ENCODE measurements around the gene ZNF804A. TPM values are rescaled to one million over a fixed set of nuclear protein-coding genes. Genes with fewer than 3 reads are reported as not detected.

Gene ZNF804A
- total RNA-seq, 2 experiments from 2014 or later: not detected

DNA sequence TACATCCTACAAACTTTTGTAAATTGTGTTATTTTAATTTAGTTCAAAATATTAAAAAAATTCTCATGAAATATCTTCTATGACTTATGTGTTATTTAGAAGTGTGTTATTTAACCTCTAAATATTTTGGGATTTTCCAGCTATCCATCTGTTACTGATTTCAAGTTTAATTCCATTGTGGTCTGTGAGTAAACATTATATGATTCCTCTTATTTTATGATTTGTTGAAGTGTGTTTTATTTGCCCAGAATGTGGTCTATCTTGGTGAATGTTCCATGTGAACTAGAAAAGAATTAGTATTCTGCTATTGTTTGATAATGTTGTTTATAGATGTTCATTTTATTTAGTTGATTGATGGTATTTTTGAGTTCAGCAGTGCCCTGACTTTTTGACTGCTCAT lies 136.0 kb downstream of the ZNF804A start:
- Mint-ChIP-seq H3K36me3 (ENCODE audit: low read depth) (no peaks in the 10 kb centered on the region), H3K4me1 (ENCODE audit: low read depth) (no peaks in the 10 kb centered on the region), H3K27ac (no peak overlapping the region), H3K4me3 (no peak overlapping the region), H3K9me3 (peaks cover 7% of the 10 kb centered on the region), H3K27me3 (no peaks in the 10 kb centered on the region)
- no peak overlapping the region for H3K27ac ChIP-seq (ENCODE audit: low read depth in 1 of 2, low read length in 2 of 2)
- DNase-seq (no peak), ATAC-seq (ENCODE audit: poor library complexity) (no peak)
- H3K4me3 ChIP-seq (ENCODE audit: low read length): no peak overlapping the region
- H3K36me3 ChIP-seq (ENCODE audit: insufficient read depth, low read length): no peaks in the 10 kb centered on the region
- TF ChIP-seq, protein P1, sequence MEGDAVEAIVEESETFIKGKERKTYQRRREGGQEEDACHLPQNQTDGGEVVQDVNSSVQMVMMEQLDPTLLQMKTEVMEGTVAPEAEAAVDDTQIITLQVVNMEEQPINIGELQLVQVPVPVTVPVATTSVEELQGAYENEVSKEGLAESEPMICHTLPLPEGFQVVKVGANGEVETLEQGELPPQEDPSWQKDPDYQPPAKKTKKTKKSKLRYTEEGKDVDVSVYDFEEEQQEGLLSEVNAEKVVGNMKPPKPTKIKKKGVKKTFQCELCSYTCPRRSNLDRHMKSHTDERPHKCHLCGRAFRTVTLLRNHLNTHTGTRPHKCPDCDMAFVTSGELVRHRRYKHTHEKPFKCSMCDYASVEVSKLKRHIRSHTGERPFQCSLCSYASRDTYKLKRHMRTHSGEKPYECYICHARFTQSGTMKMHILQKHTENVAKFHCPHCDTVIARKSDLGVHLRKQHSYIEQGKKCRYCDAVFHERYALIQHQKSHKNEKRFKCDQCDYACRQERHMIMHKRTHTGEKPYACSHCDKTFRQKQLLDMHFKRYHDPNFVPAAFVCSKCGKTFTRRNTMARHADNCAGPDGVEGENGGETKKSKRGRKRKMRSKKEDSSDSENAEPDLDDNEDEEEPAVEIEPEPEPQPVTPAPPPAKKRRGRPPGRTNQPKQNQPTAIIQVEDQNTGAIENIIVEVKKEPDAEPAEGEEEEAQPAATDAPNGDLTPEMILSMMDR (IDR thresholded peaks at IDR 0.05): no peak
- intact Hi-C loops (cut with DNase I, micrococcal nuclease): no loop called here
- no peaks in the 10 kb centered on the region for H3K27me3 ChIP-seq (ENCODE audit: control insufficient read depth in 1 of 2, insufficient read depth in 2 of 2, low read length in 2 of 2)
- H3K9me3 ChIP-seq (ENCODE audit: control insufficient read depth in 1 of 2, insufficient read depth in 1 of 2, low read length in 2 of 2): peaks cover 0 to 8% of the 10 kb centered on the region in 2 experiments
- CTCF ChIA-PET: no interaction called here
- POLR2A ChIA-PET: no interaction called here
- no peaks in the 10 kb centered on the region for H3K4me1 ChIP-seq (ENCODE audit: insufficient read depth, low read length)

- no peaks in the 10 kb centered on the region for H3K27me3 ChIP-seq (ENCODE audit: control insufficient read depth in 1 of 2, insufficient read depth in 2 of 2, low read length in 2 of 2)
- DNase-seq: no peak
- intact Hi-C loops (cut with DNase I, micrococcal nuclease): no loop called here
- no peaks in the 10 kb centered on the region for H3K36me3 ChIP-seq (ENCODE audit: insufficient read depth, low read length)
- no peaks in the 10 kb centered on the region for H3K27me3 Mint-ChIP-seq
- peaks cover 0 to 8% of the 10 kb centered on the region in 2 experiments for H3K9me3 ChIP-seq (ENCODE audit: control insufficient read depth in 1 of 2, insufficient read depth in 1 of 2, low read length in 2 of 2)
- H3K27ac ChIP-seq (ENCODE audit: low read depth in 1 of 2, low read length in 2 of 2): no peak overlapping the region
- CTCF ChIA-PET: no interaction called here
- POLR2A ChIA-PET: no interaction called here
- H3K4me1 ChIP-seq (ENCODE audit: insufficient read depth, low read length): no peaks in the 10 kb centered on the region
- no peak overlapping the region for H3K4me3 ChIP-seq (ENCODE audit: low read length)
- no peak for ATAC-seq (ENCODE audit: poor library complexity)
- H3K4me3 Mint-ChIP-seq: no peak overlapping the region
- no peaks in the 10 kb centered on the region for H3K36me3 Mint-ChIP-seq (ENCODE audit: low read depth)
- TF ChIP-seq, protein P1 (IDR thresholded peaks at IDR 0.05): no peak
- H3K27ac Mint-ChIP-seq: no peak overlapping the region
- H3K4me1 Mint-ChIP-seq (ENCODE audit: low read depth): no peaks in the 10 kb centered on the region
- peaks cover 7% of the 10 kb centered on the region for H3K9me3 Mint-ChIP-seq
Observed at GRCh38 chr2:184735611-184736010, 137.3 kb downstream of the ZNF804A start.

DNA sequence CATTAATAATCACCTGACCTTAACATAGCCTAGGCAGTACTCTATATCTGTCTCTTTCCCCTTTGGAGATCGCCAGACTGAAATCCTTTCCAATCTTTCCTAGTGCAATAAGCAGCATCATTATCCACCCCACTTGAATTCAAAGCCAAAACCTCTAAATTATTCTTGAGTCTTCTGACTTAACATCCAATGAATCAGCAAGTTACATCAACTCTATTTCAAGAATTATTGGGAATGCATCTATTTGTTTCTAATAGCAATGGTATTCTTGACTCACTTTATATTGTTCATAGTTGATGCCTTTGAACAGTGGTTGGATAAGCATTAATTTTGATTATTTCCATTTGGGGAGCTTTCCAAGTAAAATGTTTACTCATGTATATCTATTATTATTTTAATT lies 144.8 kb downstream of the ZNF804A start:
- Mint-ChIP-seq H3K36me3 (ENCODE audit: low read depth) (no peaks in the 10 kb centered on the region), H3K9me3 (peaks cover 10% of the 10 kb centered on the region), H3K27ac (no peak overlapping the region), H3K27me3 (no peaks in the 10 kb centered on the region), H3K4me1 (ENCODE audit: low read depth) (no peaks in the 10 kb centered on the region), H3K4me3 (no peak overlapping the region)
- no peak overlapping the region for H3K27ac ChIP-seq (ENCODE audit: low read depth in 1 of 2, low read length in 2 of 2)
- intact Hi-C loops (cut with DNase I, micrococcal nuclease): no loop called here
- H3K4me1 ChIP-seq (ENCODE audit: insufficient read depth, low read length): no peaks in the 10 kb centered on the region
- no peaks in the 10 kb centered on the region for H3K27me3 ChIP-seq (ENCODE audit: control insufficient read depth in 1 of 2, insufficient read depth in 2 of 2, low read length in 2 of 2)
- TF ChIP-seq, protein P1 (IDR thresholded peaks at IDR 0.05): no peak
- no peaks in the 10 kb centered on the region for H3K9me3 ChIP-seq (ENCODE audit: control insufficient read depth in 1 of 2, insufficient read depth in 1 of 2, low read length in 2 of 2)
- H3K36me3 ChIP-seq (ENCODE audit: insufficient read depth, low read length): no peaks in the 10 kb centered on the region
- DNase-seq: no peak
- CTCF ChIA-PET: no interaction called here
- no peak overlapping the region for H3K4me3 ChIP-seq (ENCODE audit: low read length)
- no peak for ATAC-seq (ENCODE audit: poor library complexity)
- POLR2A ChIA-PET: no interaction called here
